ENCODE measurements around the gene VAMP8. TPM values are rescaled to one million over a fixed set of nuclear protein-coding genes. Genes with fewer than 3 reads are reported as not detected.

Gene VAMP8
- total RNA-seq (10 to 100 TPM in 5 of 10 donors, 1 to 10 TPM in 5; 4.9 to 56.8 (median 9.2) TPM), polyA plus RNA-seq (10 to 100 TPM; 16.4 to 26.6 TPM)
- long read RNA-seq, donor 1, partial matches to known transcripts, result 2 of 3 reads
- long read RNA-seq, donor 1, other reads (novel, unspliced or antisense), result 0 of 3 reads
- long read RNA-seq, donor 2, partial matches to known transcripts, result 0 of 4 reads
- long read RNA-seq, donor 2, other reads (novel, unspliced or antisense), result 2 of 4 reads
- long read RNA-seq, donor 3, partial matches to known transcripts, result 0 of 2 reads
- long read RNA-seq, donor 3, other reads (novel, unspliced or antisense), result 1 of 2 reads

- peak within 1 kb of the TSS in 9 of 10 donors; percentile 30 to 93 (median 67) for H3K27ac ChIP-seq
- H3K36me3 ChIP-seq, result peaks cover 0 to 15% (median 0%) of the 10 kb centered on the region in 9 donors
- DNase-seq, result no peak
- peaks cover 0 to 39% (median 33%) of the 10 kb centered on the region in 9 donors for H3K4me1 ChIP-seq
- H3K4me3 ChIP-seq, result peak within 1 kb of the TSS in 8 of 10 donors; percentile 6 to 62 (median 32)
- 48 to 52% methylated on average over 19 of the region's 19 CpGs for WGBS, 2 donors
- TF ChIP-seq CTCF (IDR thresholded peaks at IDR 0.05), result no peak
- ATAC-seq, result peak; percentile 6 to 62 (median 44)
- H3K27me3 ChIP-seq, result no peaks in the 10 kb centered on the region
- intact Hi-C loops (cut with DNase I), result no loop called here
- H3K9me3 ChIP-seq, result no peaks in the 10 kb centered on the region
Observed at GRCh38 chr2:85577386-85578242, at the start of gene VAMP8. VAMP8 (plus strand) TSS chr2:85577586; CDS start chr2:85577647, 61 bp downstream.

GRCh38 chr2:85527787-85528186 lies 49.6 kb upstream of the VAMP8 start:
- no peak for ATAC-seq
- no peak for TF ChIP-seq CTCF (IDR thresholded peaks at IDR 0.05)
- DNase-seq, result no peak
- Histone ChIP-seq H3K36me3 (no peaks in the 10 kb centered on the region), H3K27me3 (no peaks in the 10 kb centered on the region), H3K4me1 (peaks cover 7 to 28% (median 20%) of the 10 kb centered on the region in 9 donors), H3K27ac (no peak overlapping the region), H3K9me3 (no peaks in the 10 kb centered on the region), H3K4me3 (no peak overlapping the region)
- intact Hi-C loops (cut with DNase I), result no loop called here

GRCh38 chr2:85528355-85528754 lies 49.0 kb upstream of the VAMP8 start:
- Histone ChIP-seq H3K4me3 (no peak overlapping the region), H3K36me3 (no peaks in the 10 kb centered on the region), H3K27ac (no peak overlapping the region), H3K9me3 (no peaks in the 10 kb centered on the region), H3K27me3 (no peaks in the 10 kb centered on the region), H3K4me1 (peaks cover 7 to 26% (median 20%) of the 10 kb centered on the region in 9 donors)
- no peak for TF ChIP-seq CTCF (IDR thresholded peaks at IDR 0.05)
- intact Hi-C loops (cut with DNase I), result no loop called here
- DNase-seq (no peak), ATAC-seq (no peak)
- 97 to 100% methylated on average over 2 of the region's 2 CpGs for WGBS, 2 donors

GRCh38 chr2:85529809-85530208 lies 47.6 kb upstream of the VAMP8 start:
- Histone ChIP-seq H3K27ac (no peak overlapping the region), H3K4me1 (peaks cover 0 to 11% (median 6%) of the 10 kb centered on the region in 9 donors), H3K4me3 (no peak overlapping the region), H3K36me3 (no peaks in the 10 kb centered on the region), H3K9me3 (no peaks in the 10 kb centered on the region), H3K27me3 (no peaks in the 10 kb centered on the region)
- DNase-seq, result no peak
- 100% methylated on average over 1 of the region's 1 CpG for WGBS, 2 donors
- no peak for TF ChIP-seq CTCF (IDR thresholded peaks at IDR 0.05)
- intact Hi-C loops (cut with DNase I), result no loop called here
- ATAC-seq, result no peak

Data from heart right ventricle (tissue), 16 donors.